Measurements from ENCODE around the gene MEGF6. TPM values are rescaled to one million over a fixed set of nuclear protein-coding genes. Genes with fewer than 3 reads are reported as not detected.
A peak's percentile ranks its signal among the peaks of the same experiment; 100 is the strongest.

MEGF6 gene
- total RNA-seq, 1 donor: 85.4 TPM

GRCh38 chr1:3461934-3462275 lies 149.4 kb downstream of the MEGF6 start:
- H3K4me1 ChIP-seq (ENCODE audit: insufficient read depth, low read length): no peaks in the 10 kb centered on the region
- H3K79me2 ChIP-seq (ENCODE audit: insufficient read depth, low read length): no peaks in the 10 kb centered on the region
- no peak overlapping the region for H3K27ac ChIP-seq (ENCODE audit: low read depth, low read length)
- peak; percentile 68 for DNase-seq (ENCODE audit: insufficient read length, low spot score, missing footprints)
- H2AFZ ChIP-seq (ENCODE audit: low read length): no peak overlapping the region
- no peak overlapping the region for H3K4me3 ChIP-seq (ENCODE audit: insufficient read depth, low read length)
- H3K27me3 ChIP-seq (ENCODE audit: insufficient read depth, low read length): peaks cover 6% of the 10 kb centered on the region
- H3K36me3 ChIP-seq (ENCODE audit: insufficient read depth, low read length): no peaks in the 10 kb centered on the region
- TF ChIP-seq CTCF (IDR thresholded peaks at IDR 0.05; ENCODE audit: extremely low read depth, low read depth, low read length): no peak
- H3K4me2 ChIP-seq (ENCODE audit: insufficient read depth, low read length): no peak overlapping the region
- no peaks in the 10 kb centered on the region for H4K20me1 ChIP-seq (ENCODE audit: insufficient read depth, low read length)
- H3K9me3 ChIP-seq (ENCODE audit: low read depth, low read length): no peaks in the 10 kb centered on the region

- DNase-seq (ENCODE audit: insufficient read length, low spot score, missing footprints): peak; percentile 87
- TF ChIP-seq CTCF (IDR thresholded peaks at IDR 0.05; ENCODE audit: extremely low read depth, low read depth, low read length): no peak
- Histone ChIP-seq H3K27me3 (ENCODE audit: insufficient read depth, low read length) (peaks cover 6% of the 10 kb centered on the region), H4K20me1 (ENCODE audit: insufficient read depth, low read length) (no peaks in the 10 kb centered on the region), H3K4me1 (ENCODE audit: insufficient read depth, low read length) (no peaks in the 10 kb centered on the region), H2AFZ (ENCODE audit: low read length) (no peak overlapping the region), H3K79me2 (ENCODE audit: insufficient read depth, low read length) (no peaks in the 10 kb centered on the region), H3K9me3 (ENCODE audit: low read depth, low read length) (no peaks in the 10 kb centered on the region), H3K27ac (ENCODE audit: low read depth, low read length) (no peak overlapping the region), H3K36me3 (ENCODE audit: insufficient read depth, low read length) (no peaks in the 10 kb centered on the region), H3K4me3 (ENCODE audit: insufficient read depth, low read length) (no peak overlapping the region), H3K4me2 (ENCODE audit: insufficient read depth, low read length) (no peak overlapping the region)
Observed at GRCh38 chr1:3461238-3461933, 149.9 kb downstream of the MEGF6 start.

GRCh38 chr1:3460672-3461131 lies 150.6 kb downstream of the MEGF6 start:
- Histone ChIP-seq H3K9me3 (ENCODE audit: low read depth, low read length) (no peaks in the 10 kb centered on the region), H3K79me2 (ENCODE audit: insufficient read depth, low read length) (no peaks in the 10 kb centered on the region), H3K27me3 (ENCODE audit: insufficient read depth, low read length) (peaks cover 3% of the 10 kb centered on the region), H4K20me1 (ENCODE audit: insufficient read depth, low read length) (no peaks in the 10 kb centered on the region), H3K4me1 (ENCODE audit: insufficient read depth, low read length) (no peaks in the 10 kb centered on the region), H2AFZ (ENCODE audit: low read length) (no peak overlapping the region), H3K4me3 (ENCODE audit: insufficient read depth, low read length) (no peak overlapping the region), H3K4me2 (ENCODE audit: insufficient read depth, low read length) (no peak overlapping the region), H3K27ac (ENCODE audit: low read depth, low read length) (no peak overlapping the region), H3K36me3 (ENCODE audit: insufficient read depth, low read length) (no peaks in the 10 kb centered on the region)
- TF ChIP-seq CTCF (IDR thresholded peaks at IDR 0.05; ENCODE audit: extremely low read depth, low read depth, low read length): no peak
- DNase-seq (ENCODE audit: insufficient read length, low spot score, missing footprints): peak; percentile 95

- Histone ChIP-seq H3K4me3 (ENCODE audit: insufficient read depth, low read length) (no peak overlapping the region), H3K4me1 (ENCODE audit: insufficient read depth, low read length) (no peaks in the 10 kb centered on the region), H3K4me2 (ENCODE audit: insufficient read depth, low read length) (no peak overlapping the region), H4K20me1 (ENCODE audit: insufficient read depth, low read length) (no peaks in the 10 kb centered on the region), H3K27me3 (ENCODE audit: insufficient read depth, low read length) (peaks cover 2% of the 10 kb centered on the region), H3K36me3 (ENCODE audit: insufficient read depth, low read length) (no peaks in the 10 kb centered on the region), H2AFZ (ENCODE audit: low read length) (no peak overlapping the region), H3K27ac (ENCODE audit: low read depth, low read length) (no peak overlapping the region), H3K9me3 (ENCODE audit: low read depth, low read length) (no peaks in the 10 kb centered on the region), H3K79me2 (ENCODE audit: insufficient read depth, low read length) (no peaks in the 10 kb centered on the region)
- DNase-seq (ENCODE audit: insufficient read length, low spot score, missing footprints): peak; percentile 73
- TF ChIP-seq CTCF (IDR thresholded peaks at IDR 0.05; ENCODE audit: extremely low read depth, low read depth, low read length): no peak
Observed at GRCh38 chr1:3459940-3460671, 151.2 kb downstream of the MEGF6 start.
